HepG2 (cell line): ENCODE data around the gene PRSS48. TPM values are rescaled to one million over a fixed set of nuclear protein-coding genes. Genes with fewer than 3 reads are reported as not detected.

Experiments
- ATAC-seq: fragments of 200-7000 bp; cut with Tn5 transposase; 3 replicates; pipeline ENCODE4 v1.9.1; 2020; ENCODE audit warnings: mild to moderate bottlenecking, moderate library complexity
- BruUV-seq: library from RNA; stranded (reverse); fragments of 400-500 nt; replicated peaks from 2 replicates; lab custom pipeline; 2021; lab: Mats Ljungman, UMichigan
- CTCF ChIA-PET: fragments of 300-600 bp; formaldehyde crosslinking; extraction: SDS; loops from one replicate; lab custom pipeline; 2021; ENCODE audit warnings: low total read pairs, inconsistent platforms, low intra/inter-chr PET ratio; lab: Yijun Ruan, JAX
- POLR2A ChIA-PET: fragments of 350-600 bp; sonication (Branson Sonifier 250); formaldehyde crosslinking; loops from one replicate; lab custom pipeline; 2020; ENCODE audit warnings: antibody characterized with exemption, inconsistent platforms; lab: Yijun Ruan, JAX
- DNase-seq: peaks from one replicate; pipeline ENCODE4 v3.0.0-alpha.2; 2015; ENCODE audit warnings: low spot score
- FAIRE-seq: peaks from 3 replicates; lab custom pipeline; 2011; peaks lifted over from hg19 to GRCh38; lab: Jason Lieb, UNC
- H2AFZ ChIP-seq: one replicate; pipeline ENCODE4 v1.6.1; 2011; ENCODE audit warnings: low read length, inconsistent platforms
- H3K27ac ChIP-seq: fragments of 300-600 bp; 3 replicates; pipeline ENCODE4 v1.8.0; 2011; ENCODE audit warnings: mixed run types, mild to moderate bottlenecking, mixed read lengths, low read length, inconsistent platforms; ENCODE audit not compliant: insufficient read depth; ENCODE audit errors: extremely low read length
- H3K27me3 ChIP-seq, 2 experiments: fragments of 200-600 bp in 1 of 2; 2 replicates in 1 of 2; 3 replicates in 1 of 2; pipeline versions ENCODE4 v1.6.0 to v1.8.0; 2011; ENCODE audit warnings: low read length in 2 of 2, mild to moderate bottlenecking in 2 of 2, moderate library complexity in 2 of 2, inconsistent platforms in 1 of 2; ENCODE audit not compliant: insufficient read depth in 2 of 2, control insufficient read depth in 1 of 2
- H3K36me3 ChIP-seq, 2 experiments: fragments of 200-600 bp in 1 of 2; replicated peaks in 1 of 2; 2 replicates in 1 of 2; 3 replicates in 1 of 2; pipeline versions ENCODE4 v1.5.1 to v1.8.0; 2011; ENCODE audit warnings: low read length in 2 of 2, inconsistent platforms in 1 of 2; ENCODE audit not compliant: insufficient read depth in 2 of 2, control insufficient read depth in 1 of 2
- H3K4me1 ChIP-seq: 2 replicates; pipeline ENCODE4 v1.5.1; 2012; ENCODE audit warnings: low read length, inconsistent platforms; ENCODE audit not compliant: insufficient read depth
- H3K4me2 ChIP-seq: 2 replicates; pipeline ENCODE4 v1.6.0; 2011; ENCODE audit warnings: low read depth, low read length, inconsistent platforms
- H3K4me3 ChIP-seq, 3 experiments: fragments of 200-600 bp in 1 of 3; sonication (generic), shearing (Covaris generic) in 1 of 3; replicated peaks in 1 of 3; 2 replicates each; pipeline ENCODE4 v1.5.1; 2011 to 2016; ENCODE audit warnings: low read length in 3 of 3, inconsistent platforms in 2 of 3, low read depth in 2 of 3, mild to moderate bottlenecking in 2 of 3, control low read depth in 1 of 3, mixed read lengths in 1 of 3; ENCODE audit not compliant: insufficient read depth in 1 of 3
- H3K79me2 ChIP-seq: one replicate; pipeline ENCODE4 v1.6.1; 2011; ENCODE audit warnings: low read length, inconsistent platforms; ENCODE audit not compliant: insufficient read depth
- H3K9ac ChIP-seq: 2 replicates; pipeline ENCODE4 v1.6.0; 2011; ENCODE audit warnings: mild to moderate bottlenecking, low read depth, low read length, inconsistent platforms; ENCODE audit not compliant: insufficient read depth
- H3K9me3 ChIP-seq: 2 replicates; pipeline ENCODE4 v1.5.1; 2012; ENCODE audit warnings: mild to moderate bottlenecking, low read length
- H4K20me1 ChIP-seq: 2 replicates; pipeline ENCODE4 v1.6.0; 2011; ENCODE audit warnings: inconsistent platforms, mild to moderate bottlenecking, low read length, moderate library complexity; ENCODE audit not compliant: insufficient read depth
- ATF5 ChIP-seq: sonication (generic); formaldehyde crosslinking; IDR thresholded peaks from 2 replicates; pipeline ENCODE4 v1.4.0; 2020; ENCODE audit warnings: mild to moderate bottlenecking, low read depth, missing genetic modification reagents
- BRF2 ChIP-seq: sonication (generic); formaldehyde crosslinking; IDR thresholded peaks from 2 replicates; pipeline ENCODE4 v1.8.1; 2022; ENCODE audit warnings: mild to moderate bottlenecking, missing genetic modification reagents
- ETV6 ChIP-seq: sonication (generic); formaldehyde crosslinking; conservative IDR thresholded peaks from 2 replicates; pipeline ENCODE4 v1.4.0; 2020; ENCODE audit warnings: missing genetic modification reagents
- HBP1 ChIP-seq: IDR thresholded peaks from 2 replicates; pipeline ENCODE4 v1.6.1; 2016; ENCODE audit warnings: low read depth, control low read depth
- HIVEP1 ChIP-seq: sonication (generic); formaldehyde crosslinking; IDR thresholded peaks from 2 replicates; pipeline ENCODE4 v1.4.0; 2020; ENCODE audit warnings: mild to moderate bottlenecking, missing genetic modification reagents
- KAT2B ChIP-seq: fragments of 150-350 bp; IDR thresholded peaks from 2 replicates; pipeline ENCODE4 v1.6.1; 2014; ENCODE audit warnings: low read depth, low read length, borderline replicate concordance
- NKX3-1 ChIP-seq: sonication (generic); formaldehyde crosslinking; IDR thresholded peaks from 2 replicates; pipeline ENCODE4 v1.5.0; 2020; ENCODE audit warnings: missing genetic modification reagents
- PHF20 ChIP-seq: sonication (generic); formaldehyde crosslinking; IDR thresholded peaks from 2 replicates; pipeline ENCODE4 v1.5.0; 2020; ENCODE audit warnings: mild to moderate bottlenecking, missing genetic modification reagents
- RBM39 ChIP-seq: fragments of 200-400 bp; formaldehyde crosslinking; IDR thresholded peaks from one replicate; pipeline ENCODE4 v1.6.1; 2018; ENCODE audit warnings: antibody characterized with exemption, mild to moderate bottlenecking, low read depth, low read length; ENCODE audit not compliant: poor library complexity, severe bottlenecking
- ZBTB46 ChIP-seq: sonication (generic); formaldehyde crosslinking; IDR thresholded peaks from 2 replicates; pipeline ENCODE4 v1.4.0; 2020; ENCODE audit warnings: mild to moderate bottlenecking, missing genetic modification reagents, borderline replicate concordance
- ZNF296 ChIP-seq: sonication (generic); formaldehyde crosslinking; conservative IDR thresholded peaks from 2 replicates; pipeline ENCODE4 v1.5.0; 2020; ENCODE audit warnings: mild to moderate bottlenecking, missing genetic modification reagents
- ZNF562 ChIP-seq: sonication (generic); formaldehyde crosslinking; IDR thresholded peaks from 2 replicates; pipeline ENCODE4 v1.8.0; 2022; ENCODE audit warnings: missing genetic modification reagents, borderline replicate concordance
- WGBS: methylation state at CpG from one replicate; pipeline ENCODE4 v1.1.6; 2017; ENCODE audit warnings: low lambda C conversion rate; 5-methylcytosine and 5-hydroxymethylcytosine counted together
- in situ Hi-C: cut with HindIII; loops from 2 replicates; pipeline ENCODE4 v1.10.0; 2017; ENCODE audit warnings: low pct_unique_long_range_greater_than_20kb; ENCODE audit not compliant: extremely low pct_ligation_motif_present
- intact Hi-C: fragments of 100-400 bp; cut with micrococcal nuclease; formaldehyde crosslinking; loops from one replicate; pipeline ENCODE4 v1.10.0; 2022; ENCODE audit not compliant: unreplicated experiment
- polyA plus RNA-seq, 8 experiments: library from polyadenylated mRNA; depleted of rRNA in 3 of 8; stranded (reverse) in 7 of 8; unstranded in 1 of 8; fragments of >200 nt; fragmentation: Illumina TruSeq in 4 of 8; extraction: Trizol in 4 of 8; gene quantifications; 2 replicates each; pipeline versions ENCODE4 v1.2.1 to v1.2.3, GENCODE V29; 2011 to 2016; ENCODE audit warnings: low read depth in 4 of 8, missing spikeins in 1 of 8, mixed read lengths in 1 of 8; ENCODE audit not compliant: insufficient read depth in 1 of 8
- total RNA-seq, 5 experiments: library from RNA; depleted of rRNA; stranded (reverse); fragments of >200 nt; fragmentation: Illumina TruSeq; extraction: Trizol; gene quantifications; 2 replicates each; pipeline ENCODE4 v1.2.3, GENCODE V29; 2016; ENCODE audit warnings: low read depth in 1 of 5
- TF ChIP-seq, protein P1 (sequence below): sonication (generic); formaldehyde crosslinking; IDR thresholded peaks from 2 replicates; pipeline ENCODE4 v1.8.0; 2022; ENCODE audit warnings: missing genetic modification reagents, mild to moderate bottlenecking, inconsistent platforms, borderline replicate concordance
- TF ChIP-seq, protein P2 (sequence below): sonication (generic); formaldehyde crosslinking; IDR thresholded peaks from 2 replicates; pipeline ENCODE4 v1.5.1; 2020; ENCODE audit warnings: mild to moderate bottlenecking, missing genetic modification reagents, moderate library complexity

The PRSS48 gene
- total and polyA plus RNA-seq, 2 of the 13 experiments (the other 11 are each of a cell fraction or from before 2014, with no cell fraction given) = not detected

DNA sequence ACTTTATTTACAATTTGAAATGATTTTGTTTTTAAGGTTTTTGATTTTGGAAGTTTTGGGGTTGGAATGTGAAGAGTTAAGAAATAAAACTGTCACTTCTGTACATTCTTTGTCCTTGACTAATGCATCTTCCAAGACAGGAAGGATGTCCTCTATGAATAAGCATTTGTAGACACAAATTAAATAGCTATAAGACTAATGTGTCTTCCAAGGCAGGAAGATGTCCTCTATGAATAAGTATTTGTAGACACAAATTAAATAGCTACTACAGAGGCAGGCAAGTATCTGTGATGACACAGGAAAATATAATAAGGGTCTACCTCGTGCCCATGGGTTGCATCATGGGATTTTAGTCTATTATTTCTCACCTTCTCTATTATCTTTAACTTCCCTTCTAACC, 14.5 kb downstream of the PRSS48 start:
- H3K9ac ChIP-seq = no peak overlapping the region
- H3K27ac ChIP-seq = no peak overlapping the region
- ATAC-seq (no peak), DNase-seq (no peak), FAIRE-seq (no peak)
- POLR2A ChIA-PET = interaction anchor here (0.7 kb wide), 1 partner anchor 33 kb away, joined by 3 read pairs; no protein-coding TSS in a partner anchor
- no peak overlapping the region for H3K4me3 ChIP-seq
- H3K27me3 ChIP-seq = no peaks in the 10 kb centered on the region
- WGBS = 96% methylated on average over 1 of the region's 1 CpG
- no peak overlapping the region for H3K4me2 ChIP-seq
- H3K9me3 ChIP-seq = no peaks in the 10 kb centered on the region
- H3K4me1 ChIP-seq = peaks cover 41% of the 10 kb centered on the region
- intact Hi-C loops = no loop called here
- peaks cover 64% of the 10 kb centered on the region for H4K20me1 ChIP-seq
- BruUV-seq = no TSS peak
- H3K79me2 ChIP-seq = peaks cover 91% of the 10 kb centered on the region
- CTCF ChIA-PET = no interaction called here
- H3K36me3 ChIP-seq = peaks cover 7 to 17% of the 10 kb centered on the region in 2 experiments; a peak in 4 of 5 replicates
- H2AFZ ChIP-seq = no peak overlapping the region
- in situ Hi-C loops = no loop called here
- TF ChIP-seq ETV6 (no peak), PHF20 (CRISPR knock-in tag) (no peak), ZNF296 (no peak), ZNF562 (CRISPR knock-in tag) (no peak), ATF5 (CRISPR knock-in tag) (no peak), RBM39 (no peak), HBP1 (CRISPR knock-in tag) (no peak), BRF2 (no peak), NKX3-1 (no peak), ZBTB46 (CRISPR knock-in tag) (no peak), HIVEP1 (CRISPR knock-in tag) (no peak), KAT2B (no peak)
- TF ChIP-seq, protein P1, sequence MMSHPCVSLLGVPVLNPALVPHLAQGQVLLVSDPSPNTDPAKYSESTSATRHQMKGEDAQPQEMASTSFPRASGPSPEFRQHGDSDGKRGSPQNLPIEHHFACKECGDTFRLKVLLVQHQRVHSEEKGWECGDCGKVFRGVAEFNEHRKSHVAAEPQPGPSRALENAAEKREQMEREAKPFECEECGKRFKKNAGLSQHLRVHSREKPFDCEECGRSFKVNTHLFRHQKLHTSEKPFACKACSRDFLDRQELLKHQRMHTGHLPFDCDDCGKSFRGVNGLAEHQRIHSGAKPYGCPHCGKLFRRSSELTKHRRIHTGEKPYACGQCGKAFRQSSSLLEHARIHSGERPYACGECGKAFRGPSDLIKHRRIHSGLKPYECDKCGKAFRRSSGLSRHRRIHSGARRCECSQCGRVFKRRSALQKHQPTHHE (CRISPR knock-in tag) = no peak
- TF ChIP-seq, protein P2, sequence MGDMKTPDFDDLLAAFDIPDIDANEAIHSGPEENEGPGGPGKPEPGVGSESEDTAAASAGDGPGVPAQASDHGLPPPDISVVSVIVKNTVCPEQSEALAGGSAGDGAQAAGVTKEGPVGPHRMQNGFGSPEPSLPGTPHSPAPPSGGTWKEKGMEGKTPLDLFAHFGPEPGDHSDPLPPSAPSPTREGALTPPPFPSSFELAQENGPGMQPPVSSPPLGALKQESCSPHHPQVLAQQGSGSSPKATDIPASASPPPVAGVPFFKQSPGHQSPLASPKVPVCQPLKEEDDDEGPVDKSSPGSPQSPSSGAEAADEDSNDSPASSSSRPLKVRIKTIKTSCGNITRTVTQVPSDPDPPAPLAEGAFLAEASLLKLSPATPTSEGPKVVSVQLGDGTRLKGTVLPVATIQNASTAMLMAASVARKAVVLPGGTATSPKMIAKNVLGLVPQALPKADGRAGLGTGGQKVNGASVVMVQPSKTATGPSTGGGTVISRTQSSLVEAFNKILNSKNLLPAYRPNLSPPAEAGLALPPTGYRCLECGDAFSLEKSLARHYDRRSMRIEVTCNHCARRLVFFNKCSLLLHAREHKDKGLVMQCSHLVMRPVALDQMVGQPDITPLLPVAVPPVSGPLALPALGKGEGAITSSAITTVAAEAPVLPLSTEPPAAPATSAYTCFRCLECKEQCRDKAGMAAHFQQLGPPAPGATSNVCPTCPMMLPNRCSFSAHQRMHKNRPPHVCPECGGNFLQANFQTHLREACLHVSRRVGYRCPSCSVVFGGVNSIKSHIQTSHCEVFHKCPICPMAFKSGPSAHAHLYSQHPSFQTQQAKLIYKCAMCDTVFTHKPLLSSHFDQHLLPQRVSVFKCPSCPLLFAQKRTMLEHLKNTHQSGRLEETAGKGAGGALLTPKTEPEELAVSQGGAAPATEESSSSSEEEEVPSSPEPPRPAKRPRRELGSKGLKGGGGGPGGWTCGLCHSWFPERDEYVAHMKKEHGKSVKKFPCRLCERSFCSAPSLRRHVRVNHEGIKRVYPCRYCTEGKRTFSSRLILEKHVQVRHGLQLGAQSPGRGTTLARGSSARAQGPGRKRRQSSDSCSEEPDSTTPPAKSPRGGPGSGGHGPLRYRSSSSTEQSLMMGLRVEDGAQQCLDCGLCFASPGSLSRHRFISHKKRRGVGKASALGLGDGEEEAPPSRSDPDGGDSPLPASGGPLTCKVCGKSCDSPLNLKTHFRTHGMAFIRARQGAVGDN (CRISPR knock-in tag) = no peak
